ENCODE measurements around the gene ITGA4.
A peak's percentile ranks its signal among the peaks of the same experiment; 100 is the strongest.

The ITGA4 gene

GRCh38 chr2:181457121-181457740 lies at the start of gene ITGA4:
Gene ITGA4 (plus strand): TSS chr2:181457386. CDS start chr2:181457655, 269 bp downstream.
- peak within 1 kb of the TSS; percentile 83 to 96 (median 87) for H3K4me2 ChIP-seq
- peak within 1 kb of the TSS; percentile 87 to 99 (median 97) for H3K9ac ChIP-seq
- no peaks in the 10 kb centered on the region for H3K27me3 ChIP-seq
- peaks cover 28 to 56% (median 41%) of the 10 kb centered on the region in 10 experiments for H3K4me1 ChIP-seq
- peaks cover 0 to 12% (median 2%) of the 10 kb centered on the region in 11 experiments; a peak in 7 of 22 replicates for H3K9me3 ChIP-seq (replicated peaks in 1 of 11)
- H3K4me3 ChIP-seq: peak within 1 kb of the TSS; percentile 78 to 97 (median 89)
- no peak for TF ChIP-seq Cebpa-rat (IDR thresholded peaks at IDR 0.05)
- H4K20me1 ChIP-seq: peaks cover 0 to 27% (median 11%) of the 10 kb centered on the region in 11 experiments; a peak in 18 of 22 replicates
- H3K27ac ChIP-seq: peak within 1 kb of the TSS; percentile 89 to 100 (median 98)
- H3K36me3 ChIP-seq: peaks cover 0 to 23% (median 5%) of the 10 kb centered on the region in 11 experiments; a peak in 9 of 22 replicates

GRCh38 chr2:181408861-181409260 lies 48.3 kb upstream of the ITGA4 start:
- Histone ChIP-seq H3K9me3 (replicated peaks in 1 of 11) (peaks cover 7 to 46% (median 23%) of the 10 kb centered on the region in 11 experiments; a peak in 21 of 22 replicates), H3K27me3 (no peaks in the 10 kb centered on the region), H3K9ac (peak overlapping the region in 5 of 11 experiments; percentile 23 to 78 (median 39); a peak in 7 of 22 replicates), H3K27ac (peak overlapping the region in 9 of 11 experiments; percentile 65 to 96 (median 92); a peak in 16 of 22 replicates), H3K4me1 (peaks cover 71 to 88% (median 84%) of the 10 kb centered on the region in 10 experiments), H3K4me2 (peak overlapping the region; percentile 53 to 91 (median 88); a peak in 20 of 22 replicates), H4K20me1 (no peaks in the 10 kb centered on the region), H3K4me3 (no peak overlapping the region), H3K36me3 (peaks cover 0 to 8% (median 0%) of the 10 kb centered on the region in 11 experiments; a peak in 2 of 22 replicates)
- TF ChIP-seq Cebpa-rat (IDR thresholded peaks at IDR 0.05): no peak

- H3K4me1 ChIP-seq: peaks cover 59 to 64% (median 62%) of the 10 kb centered on the region in 10 experiments
- peak in 1 of 11 experiments; percentile 33; a peak in 1 of 22 replicates for TF ChIP-seq Cebpa-rat (IDR thresholded peaks at IDR 0.05)
- peaks cover 28 to 62% (median 42%) of the 10 kb centered on the region in 11 experiments for H3K9me3 ChIP-seq (replicated peaks in 1 of 11)
- no peaks in the 10 kb centered on the region for H3K27me3 ChIP-seq
- H3K4me2 ChIP-seq: peak overlapping the region; percentile 74 to 91 (median 88)
- H3K4me3 ChIP-seq: peak overlapping the region in 8 of 10 experiments; percentile 34 to 52 (median 40); a peak in 13 of 20 replicates
- H3K27ac ChIP-seq: peak overlapping the region; percentile 63 to 96 (median 91); a peak in 21 of 22 replicates
- H3K9ac ChIP-seq: peak overlapping the region in 10 of 11 experiments; percentile 2 to 81 (median 74); a peak in 18 of 22 replicates
- H3K36me3 ChIP-seq: peaks cover 0 to 6% (median 0%) of the 10 kb centered on the region in 11 experiments; a peak in 2 of 22 replicates
- no peaks in the 10 kb centered on the region for H4K20me1 ChIP-seq
These were observed 45.9 kb upstream of the ITGA4 start for GRCh38 chr2:181411105-181411849.

GRCh38 chr2:181419129-181419855 lies 37.9 kb upstream of the ITGA4 start:
- peak overlapping the region in 4 of 11 experiments; percentile 30 to 71 (median 38); a peak in 8 of 22 replicates for H3K4me2 ChIP-seq
- no peaks in the 10 kb centered on the region for H4K20me1 ChIP-seq
- peak overlapping the region in 1 of 11 experiments; percentile 24; a peak in 1 of 22 replicates for H3K9ac ChIP-seq

GRCh38 chr2:181420259-181421130 lies 36.7 kb upstream of the ITGA4 start:
- peak overlapping the region in 3 of 11 experiments; percentile 1 to 71 (median 40); a peak in 4 of 22 replicates for H3K4me2 ChIP-seq
- peaks cover 15 to 36% (median 24%) of the 10 kb centered on the region in 11 experiments for H3K9me3 ChIP-seq (replicated peaks in 1 of 11)
- H3K9ac ChIP-seq: no peak overlapping the region
- no peaks in the 10 kb centered on the region for H4K20me1 ChIP-seq
- H3K27ac ChIP-seq: peak overlapping the region in 2 of 11 experiments; percentile 42 to 55; a peak in 4 of 22 replicates
- no peak for TF ChIP-seq Cebpa-rat (IDR thresholded peaks at IDR 0.05)
- no peaks in the 10 kb centered on the region for H3K27me3 ChIP-seq
- no peaks in the 10 kb centered on the region; a peak in 1 of 22 replicates for H3K36me3 ChIP-seq
- H3K4me3 ChIP-seq: no peak overlapping the region
- H3K4me1 ChIP-seq: peaks cover 2 to 27% (median 8%) of the 10 kb centered on the region in 10 experiments; a peak in 14 of 20 replicates

More at GRCh38 chr2:181419129-181419855, 37.9 kb upstream of the ITGA4 start:
- peaks cover 20 to 37% (median 27%) of the 10 kb centered on the region in 11 experiments for H3K9me3 ChIP-seq (replicated peaks in 1 of 11)
- H3K4me3 ChIP-seq: no peak overlapping the region
- H3K27me3 ChIP-seq: no peaks in the 10 kb centered on the region
- no peak for TF ChIP-seq Cebpa-rat (IDR thresholded peaks at IDR 0.05)
- peaks cover 0 to 27% (median 8%) of the 10 kb centered on the region in 10 experiments; a peak in 10 of 20 replicates for H3K4me1 ChIP-seq
- H3K27ac ChIP-seq: peak overlapping the region in 4 of 11 experiments; percentile 35 to 59 (median 48); a peak in 7 of 22 replicates
- H3K36me3 ChIP-seq: no peaks in the 10 kb centered on the region

GRCh38 chr2:181421131-181421458 lies 36.1 kb upstream of the ITGA4 start:
- H3K36me3 ChIP-seq: no peaks in the 10 kb centered on the region; a peak in 1 of 22 replicates
- no peak overlapping the region for H3K9ac ChIP-seq
- H3K27me3 ChIP-seq: no peaks in the 10 kb centered on the region
- H3K4me1 ChIP-seq: peaks cover 6 to 27% (median 10%) of the 10 kb centered on the region in 10 experiments; a peak in 14 of 20 replicates
- H3K4me2 ChIP-seq: peak overlapping the region in 3 of 11 experiments; percentile 1 to 71 (median 40); a peak in 3 of 22 replicates
- H3K4me3 ChIP-seq: no peak overlapping the region
- 0 out of 22 replicates have a peak overlapping the region, but pooled peaks of 1 of the 11 experiments have one; percentile 6 for H3K27ac ChIP-seq
- no peaks in the 10 kb centered on the region for H4K20me1 ChIP-seq
- peaks cover 9 to 36% (median 24%) of the 10 kb centered on the region in 11 experiments for H3K9me3 ChIP-seq (replicated peaks in 1 of 11)
- TF ChIP-seq Cebpa-rat (IDR thresholded peaks at IDR 0.05): no peak

GRCh38 chr2:181421464-181421863 lies 35.7 kb upstream of the ITGA4 start:
- Histone ChIP-seq H3K36me3 (no peaks in the 10 kb centered on the region; a peak in 1 of 22 replicates), H3K27ac (no peak overlapping the region), H3K4me1 (peaks cover 6 to 27% (median 10%) of the 10 kb centered on the region in 10 experiments; a peak in 14 of 20 replicates), H3K9me3 (replicated peaks in 1 of 11) (peaks cover 6 to 36% (median 24%) of the 10 kb centered on the region in 11 experiments; a peak in 21 of 22 replicates), H3K4me2 (no peak overlapping the region), H3K27me3 (no peaks in the 10 kb centered on the region), H3K4me3 (no peak overlapping the region), H4K20me1 (no peaks in the 10 kb centered on the region), H3K9ac (no peak overlapping the region)
- TF ChIP-seq Cebpa-rat (IDR thresholded peaks at IDR 0.05): no peak
